ENCODE data around the gene LANCL2. TPM values are rescaled to one million over a fixed set of nuclear protein-coding genes. Genes with fewer than 3 reads are reported as not detected.

Gene LANCL2
- total and polyA plus RNA-seq, 2 donors from 2014 or later = 9.9 to 18.3 TPM

GRCh38 chr7:55457801-55458200 lies 92.7 kb downstream of the LANCL2 start:
- Histone ChIP-seq H3K9ac (ENCODE audit: low read length in 3 of 3) (no peak overlapping the region), H3K27ac (ENCODE audit: low read depth in 2 of 2, low read length in 2 of 2) (no peak overlapping the region), H3K9me3 (ENCODE audit: control insufficient read depth in 2 of 3, insufficient read depth in 1 of 3, low read length in 3 of 3) (peaks cover 0 to 6% (median 0%) of the 10 kb centered on the region in 3 donors), H3K4me3 (ENCODE audit: low read length in 3 of 3) (no peak overlapping the region), H3K36me3 (ENCODE audit: control insufficient read depth in 2 of 3, insufficient read depth in 3 of 3, low read length in 3 of 3) (no peaks in the 10 kb centered on the region), H3K27me3 (ENCODE audit: control insufficient read depth, insufficient read depth, low read length) (no peaks in the 10 kb centered on the region), H3K4me1 (ENCODE audit: control insufficient read depth in 2 of 3, insufficient read depth in 2 of 3, low read depth in 1 of 3, low read length in 3 of 3) (no peaks in the 10 kb centered on the region)
- FAIRE-seq = no peak
- intact Hi-C loops (cut with DNase I) = no loop called here
- DNase-seq = no peak
- TF ChIP-seq CTCF (IDR thresholded peaks at IDR 0.05; ENCODE audit: borderline replicate concordance, extremely low read depth, insufficient read depth) = no peak

GRCh38 chr7:55458351-55458750 lies 93.2 kb downstream of the LANCL2 start:
- DNase-seq (no peak), FAIRE-seq (no peak)
- H3K27ac ChIP-seq (ENCODE audit: low read depth in 2 of 2, low read length in 2 of 2) = no peak overlapping the region
- H3K4me3 ChIP-seq (ENCODE audit: low read length in 3 of 3) = no peak overlapping the region
- intact Hi-C loops (cut with DNase I) = no loop called here
- TF ChIP-seq CTCF (IDR thresholded peaks at IDR 0.05; ENCODE audit: borderline replicate concordance, extremely low read depth, insufficient read depth) = no peak
- no peaks in the 10 kb centered on the region for H3K27me3 ChIP-seq (ENCODE audit: control insufficient read depth, insufficient read depth, low read length)
- H3K36me3 ChIP-seq (ENCODE audit: control insufficient read depth in 2 of 3, insufficient read depth in 3 of 3, low read length in 3 of 3) = peaks cover 0 to 2% (median 0%) of the 10 kb centered on the region in 3 donors
- H3K9me3 ChIP-seq (ENCODE audit: control insufficient read depth in 2 of 3, insufficient read depth in 1 of 3, low read length in 3 of 3) = peaks cover 0 to 6% (median 0%) of the 10 kb centered on the region in 3 donors
- no peaks in the 10 kb centered on the region for H3K4me1 ChIP-seq (ENCODE audit: control insufficient read depth in 2 of 3, insufficient read depth in 2 of 3, low read depth in 1 of 3, low read length in 3 of 3)
- no peak overlapping the region for H3K9ac ChIP-seq (ENCODE audit: low read length in 3 of 3)

- no peak for TF ChIP-seq CTCF (IDR thresholded peaks at IDR 0.05; ENCODE audit: borderline replicate concordance, extremely low read depth, insufficient read depth)
- Histone ChIP-seq H3K27ac (ENCODE audit: low read depth in 2 of 2, low read length in 2 of 2) (no peak overlapping the region), H3K36me3 (ENCODE audit: control insufficient read depth in 2 of 3, insufficient read depth in 3 of 3, low read length in 3 of 3) (peaks cover 0 to 5% (median 4%) of the 10 kb centered on the region in 3 donors), H3K27me3 (ENCODE audit: control insufficient read depth, insufficient read depth, low read length) (no peaks in the 10 kb centered on the region), H3K9me3 (ENCODE audit: control insufficient read depth in 2 of 3, insufficient read depth in 1 of 3, low read length in 3 of 3) (peaks cover 0 to 6% (median 0%) of the 10 kb centered on the region in 3 donors), H3K4me3 (ENCODE audit: low read length in 3 of 3) (no peak overlapping the region), H3K4me1 (ENCODE audit: control insufficient read depth in 2 of 3, insufficient read depth in 2 of 3, low read depth in 1 of 3, low read length in 3 of 3) (no peaks in the 10 kb centered on the region), H3K9ac (ENCODE audit: low read length in 3 of 3) (no peak overlapping the region)
- FAIRE-seq = no peak
- no peak for DNase-seq
- intact Hi-C loops (cut with DNase I) = no loop called here
Observed at GRCh38 chr7:55463686-55464262, 98.6 kb downstream of the LANCL2 start.

- FAIRE-seq (no peak), DNase-seq (no peak)
- Histone ChIP-seq H3K27me3 (ENCODE audit: control insufficient read depth, insufficient read depth, low read length) (no peaks in the 10 kb centered on the region), H3K9me3 (ENCODE audit: control insufficient read depth in 2 of 3, insufficient read depth in 1 of 3, low read length in 3 of 3) (peaks cover 0 to 1% (median 0%) of the 10 kb centered on the region in 3 donors), H3K9ac (ENCODE audit: low read length in 3 of 3) (no peak overlapping the region), H3K36me3 (ENCODE audit: control insufficient read depth in 2 of 3, insufficient read depth in 3 of 3, low read length in 3 of 3) (peaks cover 0 to 5% (median 4%) of the 10 kb centered on the region in 3 donors), H3K4me1 (ENCODE audit: control insufficient read depth in 2 of 3, insufficient read depth in 2 of 3, low read depth in 1 of 3, low read length in 3 of 3) (no peaks in the 10 kb centered on the region), H3K4me3 (ENCODE audit: low read length in 3 of 3) (no peak overlapping the region), H3K27ac (ENCODE audit: low read depth in 2 of 2, low read length in 2 of 2) (no peak overlapping the region)
- intact Hi-C loops (cut with DNase I) = no loop called here
- TF ChIP-seq CTCF (IDR thresholded peaks at IDR 0.05; ENCODE audit: borderline replicate concordance, extremely low read depth, insufficient read depth) = no peak
Observed at GRCh38 chr7:55464422-55464821, 99.3 kb downstream of the LANCL2 start.
